Dedifferentiated amniotic fluid mesenchymal stem cell (primary cell): ENCODE measurements around the gene ZNF608.

Experiments
- DNase-seq: peaks from one replicate; pipeline ENCODE4 v3.0.0-alpha.2; 2016; ENCODE audit errors: extremely low spot score

ZNF608 gene

GRCh38 chr5:124755041-124755440 lies 8.6 kb upstream of the ZNF608 start:
- no peak for DNase-seq

GRCh38 chr5:124754206-124754927 lies 7.9 kb upstream of the ZNF608 start:
- no peak for DNase-seq

- no peak for DNase-seq
Measured at GRCh38 chr5:124752854-124753720, 6.6 kb upstream of the ZNF608 start.

- no peak for DNase-seq
Measured at GRCh38 chr5:124751031-124751430, 4.6 kb upstream of the ZNF608 start.

- DNase-seq, result peak; percentile 78
Measured at GRCh38 chr5:124748687-124749594, 2.5 kb upstream of the ZNF608 start.

GRCh38 chr5:124747791-124748686 lies 1.6 kb upstream of the ZNF608 start:
- DNase-seq, result no peak

- peak; percentile 91 for DNase-seq
Measured at GRCh38 chr5:124746916-124747790, 714 bp upstream of the ZNF608 start.

- DNase-seq, result no peak
Measured at GRCh38 chr5:124745007-124745927, 1.2 kb downstream of the ZNF608 start.

- no peak for DNase-seq
Measured at GRCh38 chr5:124744170-124744971, 2.1 kb downstream of the ZNF608 start.

- no peak for DNase-seq
Measured at GRCh38 chr5:124743602-124744169, 2.8 kb downstream of the ZNF608 start.

GRCh38 chr5:124742983-124743601 lies 3.3 kb downstream of the ZNF608 start:
- no peak for DNase-seq

GRCh38 chr5:124742521-124742920 lies 3.9 kb downstream of the ZNF608 start:
- no peak for DNase-seq

GRCh38 chr5:124741711-124742496 lies 4.5 kb downstream of the ZNF608 start:
- DNase-seq, result peak; percentile 56

- DNase-seq, result peak; percentile 79
Measured at GRCh38 chr5:124740991-124741583, 5.4 kb downstream of the ZNF608 start.

- DNase-seq, result no peak
Measured at GRCh38 chr5:124740071-124740470, 6.4 kb downstream of the ZNF608 start.

- DNase-seq, result no peak
Measured at GRCh38 chr5:124739634-124740025, 6.8 kb downstream of the ZNF608 start.
